GM21447 (cell line): ENCODE measurements around the gene TMEM165.

Experiments used
- ATAC-seq: cut with Tn5 transposase; IDR thresholded peaks from one replicate; pipeline ENCODE4 v1.9.1; 2021; ENCODE audit not compliant: unreplicated experiment

Gene TMEM165

DNA sequence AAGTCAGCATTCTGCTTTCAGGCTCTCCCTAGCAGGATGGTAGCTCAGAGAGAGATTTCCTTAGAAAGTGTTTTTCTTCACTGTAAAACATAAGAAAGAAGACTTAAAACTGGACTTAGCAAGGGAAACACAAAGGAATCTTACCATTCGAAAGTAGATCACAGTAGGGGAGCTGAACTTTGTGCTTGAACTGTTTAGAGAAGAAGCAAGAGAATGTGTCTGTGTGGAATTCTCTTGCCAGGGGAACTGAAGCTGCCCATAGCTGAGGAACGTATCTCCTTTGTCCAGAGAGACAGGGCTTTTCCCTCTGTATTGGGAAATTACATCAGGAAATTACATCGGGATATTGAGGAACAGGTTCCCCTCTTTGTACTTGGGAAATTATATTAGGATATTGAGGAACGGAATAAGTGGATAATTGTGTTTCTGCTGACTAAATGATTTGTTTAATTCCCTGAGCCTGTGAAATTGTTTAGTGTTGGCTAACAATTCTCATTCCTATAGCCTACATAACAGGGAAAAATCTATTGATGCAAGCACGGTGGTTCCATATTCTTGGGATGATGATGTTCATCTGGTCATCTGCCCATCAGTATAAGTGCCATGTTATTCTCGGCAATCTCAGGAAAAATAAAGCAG, 28.6 kb upstream of the TMEM165 start:
- ATAC-seq, result no peak

DNA sequence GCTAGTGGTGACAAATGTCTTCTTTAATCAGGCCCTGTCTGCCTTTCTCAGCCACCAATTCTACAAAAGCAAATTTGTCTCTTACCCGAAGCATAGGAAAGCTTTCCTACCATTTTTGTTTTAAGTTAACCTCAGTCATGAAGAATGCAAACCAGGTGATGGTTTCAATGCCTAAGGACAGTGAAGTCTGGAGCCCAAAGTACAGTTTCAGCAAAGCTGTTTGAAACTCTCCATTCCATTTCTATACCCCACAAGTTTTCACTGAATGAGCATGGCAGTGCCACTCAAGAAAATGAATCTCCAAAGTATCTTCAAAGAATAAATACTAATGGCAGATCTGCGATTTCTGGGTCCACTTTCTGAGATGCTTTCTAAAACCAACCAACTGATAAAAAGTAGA, 25.8 kb upstream of the TMEM165 start:
- no peak for ATAC-seq

DNA sequence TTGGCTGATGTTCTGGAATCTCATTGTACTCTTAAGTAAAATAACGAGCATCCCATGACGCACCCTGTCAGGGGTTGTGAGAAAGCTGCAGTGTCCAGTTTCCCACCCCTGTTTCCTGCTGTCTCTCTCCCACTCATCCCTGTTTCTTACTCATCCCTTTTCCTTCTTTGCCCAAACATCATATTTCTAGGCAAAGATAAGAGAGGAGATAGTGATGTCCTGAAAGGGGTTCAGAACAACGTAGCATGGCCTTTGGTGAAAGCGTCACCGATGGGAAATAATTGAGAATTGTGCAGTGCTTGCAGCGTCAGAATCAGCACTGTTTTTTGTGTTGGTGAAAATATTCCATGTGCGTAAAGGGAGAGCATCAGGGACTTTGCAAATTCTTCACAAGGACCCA, 23.5 kb upstream of the TMEM165 start:
- ATAC-seq, result no peak

DNA sequence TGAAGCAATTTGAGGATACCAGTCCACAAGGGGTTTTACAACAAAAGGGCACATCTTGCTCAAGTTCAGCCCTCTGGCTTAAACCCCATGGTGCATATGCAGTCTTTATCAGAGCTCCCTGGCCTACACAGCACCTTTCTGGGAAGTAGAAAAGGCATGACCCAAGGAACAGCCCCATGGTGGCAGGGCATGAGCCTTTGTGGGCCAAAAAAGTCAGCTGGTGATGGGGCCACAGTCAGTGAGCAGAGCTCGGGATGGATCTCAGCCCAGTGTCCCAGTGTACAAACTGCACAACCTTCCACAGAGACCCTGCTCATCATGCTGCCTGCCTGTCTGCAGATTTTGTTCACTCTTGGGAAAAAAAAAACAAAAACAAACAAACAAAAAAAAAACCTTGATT, 22.3 kb upstream of the TMEM165 start:
- no peak for ATAC-seq

DNA sequence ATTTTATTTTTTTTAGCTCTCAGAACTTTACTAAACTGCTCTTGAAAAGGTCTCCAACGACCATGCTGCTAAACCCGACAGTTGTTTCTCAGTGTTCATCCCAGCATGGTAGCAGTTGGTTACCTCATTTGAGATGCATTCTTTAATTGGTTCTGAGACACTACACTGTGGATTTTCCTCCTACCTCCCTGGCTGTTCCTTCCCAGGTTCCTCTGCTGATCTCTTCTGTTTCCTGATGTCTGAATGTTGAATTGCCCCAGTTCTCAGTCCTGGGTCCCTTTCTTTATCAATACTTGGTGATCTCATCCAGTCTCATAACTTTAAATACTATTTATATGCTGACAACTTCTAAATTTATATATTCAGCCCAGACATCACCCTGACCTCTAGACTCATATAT, 19.1 kb upstream of the TMEM165 start:
- ATAC-seq, result no peak

DNA sequence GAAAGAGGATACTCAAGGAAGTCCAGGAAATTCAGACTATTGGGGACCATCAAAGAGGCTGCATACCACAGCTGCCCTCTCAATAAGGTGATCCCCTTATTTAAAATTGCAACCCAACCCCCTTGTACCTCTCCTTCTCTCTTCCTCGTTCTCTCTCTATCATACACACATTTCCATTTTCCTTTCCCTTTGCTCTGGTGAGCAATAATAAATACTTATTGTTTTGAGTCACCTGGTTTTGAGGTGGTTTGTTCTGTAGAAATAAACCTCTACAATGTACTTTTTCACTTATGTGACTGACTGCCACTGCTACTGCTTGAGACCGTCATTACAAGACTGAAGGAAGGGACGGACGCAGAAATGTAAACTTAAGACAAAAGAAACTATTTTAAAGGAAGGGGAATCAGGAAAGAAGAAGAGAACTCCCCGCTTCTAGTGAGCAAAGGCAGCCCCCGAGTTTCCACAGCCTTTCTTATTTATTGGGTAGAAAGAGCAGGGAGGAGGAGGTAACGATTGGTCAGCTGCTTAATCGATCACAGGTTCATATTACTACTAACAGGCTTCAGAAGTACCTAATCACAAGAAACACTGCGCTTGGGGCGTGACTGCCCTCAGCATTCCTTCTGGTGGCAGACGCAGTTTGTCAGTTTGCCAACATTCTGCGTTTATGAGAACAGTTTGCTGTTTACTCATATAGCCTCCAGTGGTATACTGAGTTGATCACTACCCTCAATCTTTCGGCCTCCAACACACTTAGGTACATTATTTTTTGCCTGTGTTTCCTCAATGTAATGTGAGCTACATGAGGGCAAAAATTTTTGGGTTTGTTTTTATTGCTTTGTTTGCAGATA, 16.9 kb upstream of the TMEM165 start:
- no peak for ATAC-seq

DNA sequence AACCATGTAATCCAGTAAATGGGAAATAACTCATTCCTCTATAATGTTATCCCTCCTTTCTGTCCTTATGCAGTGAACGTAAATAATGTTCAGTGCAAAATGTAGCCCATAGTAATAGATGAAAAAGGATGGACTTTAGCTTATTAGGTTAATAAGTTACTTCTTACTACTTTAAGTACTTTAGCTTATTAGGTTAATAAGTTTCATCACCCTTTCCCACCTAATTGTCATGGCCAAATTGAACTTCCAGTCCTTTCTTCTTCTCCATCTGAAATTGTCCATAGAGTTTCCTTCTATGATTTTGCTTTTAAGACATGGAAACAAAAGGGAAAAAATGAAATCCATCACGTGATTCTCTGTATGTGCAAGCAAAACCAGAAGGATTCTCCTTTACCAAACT, 15.2 kb upstream of the TMEM165 start:
- ATAC-seq, result no peak

DNA sequence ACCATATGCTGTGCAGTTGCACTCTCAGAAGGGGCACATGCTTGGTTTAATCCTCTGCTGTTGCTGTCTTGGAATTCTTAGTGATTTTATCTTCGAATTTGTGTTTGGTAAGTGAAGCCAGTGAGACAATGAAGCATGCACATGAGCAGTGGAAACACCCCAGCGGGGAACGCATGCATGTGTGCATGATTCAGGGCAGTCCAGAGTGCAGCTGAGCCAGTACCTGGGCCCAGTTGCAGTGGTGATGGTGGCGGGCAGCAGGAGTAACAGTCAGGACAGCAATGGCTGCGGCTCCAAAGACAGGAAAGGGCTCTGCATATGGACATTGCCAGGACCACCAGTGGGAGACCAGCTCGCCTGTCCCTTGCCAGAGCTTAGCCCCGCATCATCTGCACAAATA, 14.3 kb upstream of the TMEM165 start:
- no peak for ATAC-seq

DNA sequence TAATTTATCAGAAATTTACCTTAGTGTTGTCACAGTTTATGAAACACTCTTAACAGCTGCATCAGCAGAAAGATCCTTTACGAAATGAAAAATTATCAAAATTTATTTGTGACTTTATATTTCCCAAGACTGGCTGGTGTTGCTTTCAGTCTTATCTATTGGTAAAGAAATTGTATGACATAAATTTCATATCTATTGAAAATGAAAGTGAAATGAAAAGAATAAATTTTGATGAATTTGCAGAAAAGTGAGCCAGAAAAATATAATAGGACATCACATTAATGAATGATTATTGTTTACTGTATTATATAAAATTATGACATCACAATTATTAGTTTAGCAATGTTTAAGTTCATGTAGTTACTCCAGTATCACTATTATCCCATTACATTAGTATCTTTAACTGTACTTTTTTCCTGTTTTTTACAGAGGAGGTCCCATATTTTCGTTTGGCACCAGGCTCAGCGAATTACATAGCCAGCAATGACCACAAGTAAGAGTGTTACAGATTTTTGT, 13.2 kb upstream of the TMEM165 start:
- no peak for ATAC-seq

DNA sequence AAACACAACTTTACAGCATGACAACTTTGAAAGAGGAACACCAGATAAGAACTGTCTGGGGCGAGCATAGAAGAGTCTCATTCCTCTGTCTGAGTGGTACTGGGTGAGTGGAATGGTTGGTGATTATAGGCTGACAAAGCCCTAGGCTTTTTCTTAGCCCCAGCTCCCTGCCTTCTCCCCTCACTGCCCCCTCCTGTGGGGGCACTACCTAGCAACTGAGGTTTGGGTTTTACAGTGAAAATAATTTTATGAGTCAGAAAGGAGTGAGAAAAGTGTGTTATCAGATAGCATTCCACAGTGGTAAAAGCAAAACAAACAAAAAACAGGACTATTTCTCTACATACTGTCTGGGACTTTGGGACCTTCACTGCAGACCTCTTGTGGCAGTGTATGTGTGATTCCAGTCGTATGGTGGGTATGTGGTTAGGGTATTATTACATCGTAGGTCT, 10.5 kb upstream of the TMEM165 start:
- ATAC-seq, result no peak

DNA sequence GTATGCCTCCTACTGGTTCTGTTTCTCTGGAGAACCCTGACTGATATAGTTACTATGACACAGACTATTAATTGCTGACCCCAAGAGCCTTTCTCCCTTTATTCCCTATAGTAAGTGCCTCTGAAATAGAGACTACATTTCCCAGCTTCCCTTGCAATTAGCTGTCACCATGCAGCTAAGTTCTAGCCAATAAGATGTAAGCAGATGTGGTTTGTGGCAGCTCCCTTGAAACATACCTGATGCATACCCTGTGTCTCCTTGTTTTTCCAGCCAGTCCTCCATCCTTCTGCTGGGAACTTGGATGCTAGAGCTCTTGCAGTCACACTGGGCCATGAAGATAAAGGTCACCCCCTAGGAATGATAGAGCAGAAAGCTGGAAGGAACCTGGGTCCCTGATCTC, 9.7 kb upstream of the TMEM165 start:
- no peak for ATAC-seq

DNA sequence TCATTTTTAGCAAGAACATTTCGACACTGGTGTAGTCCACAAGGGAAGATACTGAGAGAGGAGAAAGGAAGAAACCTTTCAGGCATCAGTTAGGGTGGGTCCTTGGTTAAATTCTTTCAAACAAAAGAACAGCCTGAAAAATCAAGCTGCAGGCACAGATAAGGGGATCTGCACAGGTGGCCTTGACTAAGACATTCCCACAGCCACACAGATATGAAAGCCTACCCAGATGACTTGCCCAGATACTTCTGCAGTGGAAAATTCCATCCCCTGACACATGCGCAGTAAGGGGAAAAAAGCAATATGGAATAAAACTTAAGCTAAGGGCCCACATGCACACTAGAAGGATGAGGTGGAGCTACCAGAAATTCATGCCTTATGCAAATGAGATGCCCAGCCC, 8.9 kb upstream of the TMEM165 start:
- no peak for ATAC-seq

DNA sequence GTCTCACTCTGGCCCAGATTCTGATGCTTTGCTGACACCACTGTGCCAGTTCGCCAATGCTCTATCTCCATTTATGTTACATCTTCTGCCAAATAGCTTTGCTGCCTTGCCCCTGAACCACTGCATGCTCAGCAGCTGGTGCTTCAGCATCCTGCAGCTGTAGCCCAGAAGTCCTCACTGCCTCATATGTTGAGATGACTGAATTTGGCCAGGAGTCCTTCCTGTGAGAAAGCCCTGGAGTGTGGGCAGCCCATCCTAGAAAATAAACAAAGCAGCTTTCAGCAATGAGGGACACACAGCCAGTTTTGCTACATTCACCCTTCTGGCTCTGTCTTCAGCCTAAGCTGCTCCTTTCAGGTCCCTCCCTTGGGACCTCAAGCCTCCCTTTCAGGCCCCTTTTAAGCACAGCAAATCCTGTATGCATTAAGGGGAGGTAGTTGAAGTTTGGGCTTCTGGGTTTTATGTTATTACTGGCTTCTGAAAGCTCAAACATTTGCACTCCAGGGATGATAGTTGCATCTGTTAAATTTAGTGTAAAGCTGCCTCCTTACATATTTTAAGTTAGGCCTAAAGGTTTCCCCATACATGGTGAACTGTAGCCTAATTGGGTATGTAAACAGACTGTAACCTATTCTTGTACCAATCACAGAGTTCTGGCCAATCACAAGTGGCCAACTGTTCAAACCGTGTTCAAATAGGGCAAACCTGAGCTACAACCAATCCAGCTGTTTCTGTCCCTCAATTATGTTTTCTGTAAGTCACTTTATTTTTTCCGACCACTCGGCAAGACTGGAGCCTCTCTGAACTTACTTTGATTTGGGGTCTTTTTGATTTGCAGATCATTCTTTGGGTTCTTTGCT, 2.1 kb upstream of the TMEM165 start:
- ATAC-seq, result no peak

DNA sequence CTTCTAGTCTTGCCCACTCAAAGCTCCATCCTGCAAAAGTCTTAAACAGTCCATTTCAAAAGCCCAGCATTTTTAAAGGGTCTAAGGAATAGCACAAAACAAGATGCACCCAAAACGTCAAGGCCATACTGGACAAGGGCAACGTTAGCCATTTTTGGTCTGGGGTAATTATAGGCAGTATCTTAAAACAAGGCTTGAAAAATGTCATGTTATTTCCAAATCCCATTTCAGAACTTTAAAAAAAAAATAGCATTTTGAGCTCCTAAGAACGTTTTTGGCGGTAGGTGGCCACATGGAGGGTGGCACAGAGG, 584 bp upstream of the TMEM165 start:
- ATAC-seq, result peak; percentile 0

DNA sequence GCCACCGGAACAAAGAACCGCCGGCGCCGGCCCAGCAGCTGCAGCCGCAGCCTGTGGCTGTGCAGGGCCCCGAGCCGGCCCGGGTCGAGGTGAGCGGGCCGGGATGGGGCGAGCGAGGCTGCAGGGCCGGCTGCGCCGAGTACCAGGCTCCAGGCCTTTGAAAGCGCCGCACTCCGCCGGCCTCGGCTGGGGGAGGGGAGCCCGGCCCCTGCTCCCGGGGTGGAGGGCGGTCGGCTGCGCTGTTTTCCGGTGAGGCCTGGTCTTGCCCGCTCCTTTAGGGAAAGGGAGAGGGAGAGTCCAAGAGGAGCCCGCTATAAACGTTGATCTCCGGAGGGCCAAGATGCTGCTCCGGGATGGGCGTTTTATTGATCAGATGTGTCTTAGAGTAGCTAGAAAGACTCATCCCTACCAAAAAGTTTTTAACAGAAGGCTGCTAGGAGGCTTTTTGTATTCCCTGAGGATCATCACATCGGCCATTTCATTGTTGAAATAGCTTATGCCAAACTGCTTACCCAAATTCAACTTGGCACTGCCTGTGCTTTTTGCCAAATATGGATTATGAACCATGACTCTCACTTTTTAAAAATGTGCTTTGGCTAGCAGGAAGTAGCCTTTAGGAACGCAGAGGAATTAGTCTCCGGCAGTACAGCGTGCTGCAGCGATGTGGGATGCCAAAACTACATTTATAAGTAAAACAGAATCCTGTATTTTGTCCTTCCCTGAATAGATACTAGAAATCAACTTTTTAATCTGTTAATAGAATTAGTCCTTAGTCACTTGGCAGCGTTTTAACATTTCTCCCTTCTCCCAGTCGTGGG, 760 bp downstream of the TMEM165 start:
- peak; percentile 11 for ATAC-seq

DNA sequence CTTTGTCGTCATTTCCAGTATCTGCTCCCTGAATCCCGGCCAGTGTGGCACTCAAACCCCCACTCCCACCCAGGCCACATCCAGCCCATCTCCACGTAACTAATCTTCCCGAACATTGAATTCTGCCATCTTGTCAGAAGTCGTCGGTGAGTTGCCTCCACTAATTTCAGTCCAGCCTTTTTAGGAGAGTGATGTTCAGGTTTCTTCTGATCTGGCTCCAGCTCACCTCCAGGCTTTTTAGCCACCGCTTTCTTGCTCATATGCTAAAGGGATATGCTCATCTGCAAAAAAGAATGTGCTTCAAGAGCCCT, 1.3 kb downstream of the TMEM165 start:
- ATAC-seq, result no peak

DNA sequence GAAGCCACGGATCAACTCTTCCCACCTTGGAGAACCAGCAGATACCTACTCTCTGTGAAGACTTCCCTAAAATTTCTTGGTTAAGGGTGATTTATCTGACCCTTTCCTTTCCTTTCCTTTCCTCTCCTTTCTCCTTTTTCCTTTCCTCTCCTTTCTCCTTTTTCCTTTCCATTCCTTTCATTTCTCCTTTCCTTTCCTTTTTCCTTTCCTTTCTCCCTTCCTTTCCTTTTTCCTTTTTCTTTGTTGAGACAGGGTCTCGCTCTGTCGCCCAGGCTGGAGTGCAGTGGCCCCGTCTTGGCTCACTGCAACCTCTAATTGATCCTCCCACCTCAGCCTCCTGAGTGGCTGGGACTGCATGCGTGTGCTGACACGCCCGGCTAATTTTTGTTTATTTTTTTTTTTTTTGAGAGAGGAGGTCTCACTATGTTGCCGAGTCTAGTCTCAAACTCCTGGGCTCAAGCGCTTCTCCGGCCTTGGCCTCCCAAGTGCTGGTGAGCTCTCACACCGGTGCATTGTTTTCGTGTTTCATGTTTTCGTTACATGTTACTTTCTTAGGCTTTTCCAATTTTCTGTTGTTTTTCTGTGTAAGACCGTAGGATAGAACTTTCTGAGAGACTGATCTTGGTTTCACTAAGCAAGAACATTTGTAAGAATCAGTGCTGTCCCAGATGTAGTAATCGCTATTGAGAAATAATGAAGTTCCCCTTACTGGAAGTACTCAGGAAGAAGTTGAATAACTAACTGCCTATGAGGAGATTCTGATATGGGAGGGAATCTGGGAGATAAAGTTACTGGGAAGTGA, 2.0 kb downstream of the TMEM165 start:
- ATAC-seq, result no peak

DNA sequence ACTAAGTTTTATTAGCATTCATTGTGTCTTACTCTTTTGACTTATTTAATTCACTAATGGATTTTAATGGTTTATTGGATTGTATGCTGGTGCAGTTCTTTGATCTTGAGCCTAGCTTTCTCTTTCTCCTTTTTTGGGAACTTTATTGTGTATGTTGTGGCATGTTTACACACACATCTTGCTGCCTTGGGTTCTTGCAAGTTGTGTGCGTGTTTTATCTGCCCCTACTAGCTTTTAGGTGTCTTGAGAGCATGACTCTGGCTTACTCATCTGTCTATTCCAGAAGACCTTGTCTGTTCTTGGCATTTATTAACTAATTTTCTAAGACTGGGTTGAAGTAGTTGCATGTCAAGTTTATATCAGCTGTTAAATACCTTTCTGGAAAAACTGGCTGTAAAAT, 2.7 kb downstream of the TMEM165 start:
- ATAC-seq, result no peak

DNA sequence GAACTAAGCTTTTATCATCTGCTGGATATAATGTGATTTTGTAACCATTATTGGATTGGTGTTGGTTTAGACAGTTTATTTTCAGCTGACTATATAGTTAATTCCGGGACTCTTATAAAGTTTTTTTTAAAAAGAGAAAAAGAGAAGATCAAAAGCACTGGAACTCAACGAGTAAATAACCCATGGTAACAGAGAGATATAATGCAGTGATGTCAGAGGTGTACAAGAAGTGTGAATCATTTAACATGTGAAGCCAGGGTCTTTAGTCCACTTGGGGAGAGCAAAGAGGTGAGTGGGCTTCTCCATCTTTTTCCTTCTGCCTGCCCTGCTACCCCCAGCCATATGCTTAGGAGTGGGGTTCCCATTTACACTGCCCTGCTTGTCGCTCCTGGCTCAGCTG, 3.2 kb downstream of the TMEM165 start:
- ATAC-seq, result no peak

DNA sequence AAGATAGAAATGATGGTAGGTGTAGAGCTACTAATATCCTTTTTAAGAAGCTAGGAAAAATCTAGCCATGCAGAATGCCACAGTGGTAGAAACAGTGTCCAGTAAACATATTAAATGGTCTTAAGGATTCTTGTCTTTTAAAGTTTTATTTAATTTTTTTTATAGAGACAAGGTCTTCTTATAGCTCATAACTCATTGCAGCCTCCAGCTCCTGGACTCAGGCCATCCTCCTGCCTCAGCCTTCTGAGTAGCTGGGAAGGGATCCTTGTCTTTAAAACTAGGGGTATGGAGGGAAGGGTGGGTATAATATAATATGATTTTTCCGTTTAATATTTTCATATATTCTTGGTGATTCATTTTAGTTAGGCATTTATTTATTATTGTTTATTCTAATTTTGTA, 3.8 kb downstream of the TMEM165 start:
- ATAC-seq, result no peak
